Peyer's patch (tissue), 4 donors: ENCODE measurements around the gene DEFB116.
"Not testable (repeated sequence)": the region's sequence is repeated elsewhere in the genome, so short reads cannot be mapped to it uniquely, and the experiment has no call there.

ENCODE experiments used
- CTCF ChIP-seq, 6 experiments: fragments of 450-650 bp in 4 of 6; fragments of 200-600 bp in 2 of 6; sonication (generic) in 1 of 6; IDR thresholded peaks; one replicate each; pipeline ENCODE4 v1.5.1; 2017 to 2019; ENCODE audit warnings: antibody characterized with exemption in 6 of 6, mild to moderate bottlenecking in 3 of 6, moderate library complexity in 1 of 6
- POLR2A ChIP-seq, 2 donors: fragments of 450-650 bp; IDR thresholded peaks; one replicate each; pipeline ENCODE4 v1.5.1; 2017; ENCODE audit warnings: antibody characterized with exemption in 2 of 2, mild to moderate bottlenecking in 2 of 2, moderate library complexity in 2 of 2

GRCh38 chr20:31284964-31285363, 23.4 kb downstream of the DEFB116 start:
- TF ChIP-seq CTCF, POLR2A (IDR thresholded peaks at IDR 0.05): not testable (repeated sequence)
